Activated CD4-positive, alpha-beta memory T cell treated with anti-CD3 and anti-CD28 coated beads, Interleukin-2, amount 10 ng/mL, durations not matched to agents 7 days and 5 days (primary cell): ENCODE data around the gene WNT8B. TPM values are rescaled to one million over a fixed set of nuclear protein-coding genes. Genes with fewer than 3 reads are reported as not detected.

Source experiments
- total RNA-seq, 2 experiments: library from RNA; stranded (reverse); gene quantifications; one replicate each; pipeline ENCODE4 v1.2.3, GENCODE V29; 2021

WNT8B gene
- total RNA-seq, 2 experiments from 2014 or later: 0.23 TPM; not detected in 1

Other genes with a start within 250 kb of the WNT8B start
- gene CHUK, start 233.4 kb upstream of the WNT8B start, total RNA-seq: 10 to 100 TPM; 23.6 to 24.7 TPM
- 10 to 100 TPM; 36.0 to 36.7 TPM for gene CWF19L1, start 195.4 kb upstream of the WNT8B start, total RNA-seq
- gene BLOC1S2, start 176.3 kb upstream of the WNT8B start, total RNA-seq: 10 to 100 TPM; 47.5 to 48.8 TPM
- under 1 TPM in 1 of 2 experiments, not detected in 1; 0.18 TPM for gene PKD2L1, start 132.8 kb upstream of the WNT8B start, total RNA-seq
- gene SCD, start 115.8 kb upstream of the WNT8B start, total RNA-seq: 100 to 1,000 TPM; 198 to 202 TPM
- gene SEC31B, start 56.9 kb downstream of the WNT8B start, total RNA-seq: 100 to 1,000 TPM; 138 to 139 TPM
- gene NDUFB8, start 66.9 kb downstream of the WNT8B start, total RNA-seq: 100 to 1,000 TPM; 315 to 324 TPM
- 10 to 100 TPM; 57.7 to 58.8 TPM for gene HIF1AN, start 72.9 kb downstream of the WNT8B start, total RNA-seq